Esophagus squamous epithelium (tissue), 4 donors: ENCODE data around the gene SLC30A7.

Experiments
- POLR2A ChIP-seq, 4 donors: fragments of 450-650 bp; IDR thresholded peaks; one replicate each; pipeline ENCODE4 v1.6.1; 2017; ENCODE audit warnings: antibody characterized with exemption in 4 of 4, mild to moderate bottlenecking in 4 of 4, moderate library complexity in 3 of 4
- TF ChIP-seq, protein P1 (sequence below), 6 experiments: fragments of 450-650 bp in 4 of 6; fragments of 200-600 bp in 2 of 6; sonication (generic) in 2 of 6; IDR thresholded peaks; one replicate each; pipeline ENCODE4 v1.5.1; 2016 to 2019; ENCODE audit warnings: antibody characterized with exemption in 6 of 6, mild to moderate bottlenecking in 4 of 6, moderate library complexity in 4 of 6

DNA sequence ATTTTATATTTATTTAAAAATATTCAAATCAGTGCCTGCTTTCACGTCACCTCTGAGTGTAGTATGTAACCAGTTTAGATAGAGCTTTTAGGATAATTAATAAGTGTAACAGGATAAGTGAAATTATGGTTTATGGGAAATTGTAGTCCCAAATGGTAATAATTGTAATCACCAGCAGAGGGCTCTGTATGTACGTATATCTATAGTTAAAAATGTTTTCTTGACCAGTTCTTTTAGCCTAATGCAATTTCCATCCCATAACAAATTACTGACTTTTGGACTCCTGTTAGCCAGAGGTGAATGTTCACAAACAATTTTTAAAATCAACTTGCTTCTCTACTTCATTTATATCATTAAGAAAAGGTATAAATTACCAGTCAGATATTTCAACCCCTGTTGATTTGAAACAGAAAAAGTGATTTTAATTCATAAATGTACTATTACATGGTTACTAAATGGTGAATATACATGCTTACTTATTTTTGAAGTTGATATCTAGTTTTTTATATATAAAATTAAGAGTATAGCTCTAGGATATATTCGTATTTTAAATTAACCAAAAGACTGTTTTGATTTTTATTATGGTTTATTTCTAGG is 25.3 kb downstream of the SLC30A7 start:
- TF ChIP-seq, protein P1, sequence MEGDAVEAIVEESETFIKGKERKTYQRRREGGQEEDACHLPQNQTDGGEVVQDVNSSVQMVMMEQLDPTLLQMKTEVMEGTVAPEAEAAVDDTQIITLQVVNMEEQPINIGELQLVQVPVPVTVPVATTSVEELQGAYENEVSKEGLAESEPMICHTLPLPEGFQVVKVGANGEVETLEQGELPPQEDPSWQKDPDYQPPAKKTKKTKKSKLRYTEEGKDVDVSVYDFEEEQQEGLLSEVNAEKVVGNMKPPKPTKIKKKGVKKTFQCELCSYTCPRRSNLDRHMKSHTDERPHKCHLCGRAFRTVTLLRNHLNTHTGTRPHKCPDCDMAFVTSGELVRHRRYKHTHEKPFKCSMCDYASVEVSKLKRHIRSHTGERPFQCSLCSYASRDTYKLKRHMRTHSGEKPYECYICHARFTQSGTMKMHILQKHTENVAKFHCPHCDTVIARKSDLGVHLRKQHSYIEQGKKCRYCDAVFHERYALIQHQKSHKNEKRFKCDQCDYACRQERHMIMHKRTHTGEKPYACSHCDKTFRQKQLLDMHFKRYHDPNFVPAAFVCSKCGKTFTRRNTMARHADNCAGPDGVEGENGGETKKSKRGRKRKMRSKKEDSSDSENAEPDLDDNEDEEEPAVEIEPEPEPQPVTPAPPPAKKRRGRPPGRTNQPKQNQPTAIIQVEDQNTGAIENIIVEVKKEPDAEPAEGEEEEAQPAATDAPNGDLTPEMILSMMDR (IDR thresholded peaks at IDR 0.05): peak; percentile 37 to 83 (median 72)
- TF ChIP-seq POLR2A (IDR thresholded peaks at IDR 0.05): no peak
